Smooth muscle cell (in vitro differentiated cells): Measurements from ENCODE around the gene MCL1. TPM values are rescaled to one million over a fixed set of nuclear protein-coding genes. Genes with fewer than 3 reads are reported as not detected.
A peak's percentile ranks its signal among the peaks of the same experiment; 100 is the strongest.

Source experiments
- DNase-seq: peaks from one replicate; lab custom pipeline; 2025; ENCODE audit not compliant: unreplicated experiment; lab: John Stamatoyannopoulos, UW
- H2AFZ ChIP-seq: fragments of 200-600 bp; sonication (generic); 2 replicates; pipeline ENCODE4 v1.6.0; 2016; ENCODE audit warnings: antibody characterized with exemption, low read depth, mild to moderate bottlenecking
- H3F3A ChIP-seq: fragments of 200-600 bp; sonication (generic); 2 replicates; pipeline ENCODE4 v1.6.0; 2017; ENCODE audit warnings: antibody characterized with exemption, low read depth
- H3K27ac ChIP-seq: fragments of 200-600 bp; sonication (generic); 2 replicates; pipeline ENCODE4 v1.5.1; 2016; ENCODE audit warnings: low read depth, mild to moderate bottlenecking
- H3K27me3 ChIP-seq: fragments of 200-600 bp; sonication (generic); 2 replicates; pipeline ENCODE4 v1.6.1; 2016; ENCODE audit warnings: low read depth, mild to moderate bottlenecking
- H3K36me3 ChIP-seq: fragments of 200-600 bp; sonication (generic); 2 replicates; pipeline ENCODE4 v1.5.1; 2016; ENCODE audit warnings: low read depth
- H3K4me1 ChIP-seq: fragments of 200-600 bp; sonication (generic); 2 replicates; pipeline ENCODE4 v1.5.1; 2016; ENCODE audit warnings: low read depth
- H3K4me2 ChIP-seq: fragments of 200-600 bp; sonication (generic); 2 replicates; pipeline ENCODE4 v1.6.0; 2016; ENCODE audit warnings: mild to moderate bottlenecking
- H3K4me3 ChIP-seq: fragments of 200-600 bp; sonication (generic); 2 replicates; pipeline ENCODE4 v1.5.1; 2016; ENCODE audit warnings: mild to moderate bottlenecking
- H3K79me2 ChIP-seq: fragments of 200-600 bp; sonication (generic); 2 replicates; pipeline ENCODE4 v1.6.0; 2016; ENCODE audit warnings: low read depth, mild to moderate bottlenecking
- H3K9ac ChIP-seq: fragments of 200-600 bp; sonication (generic); 2 replicates; pipeline ENCODE4 v1.6.0; 2016; ENCODE audit warnings: low read depth
- H3K9me3 ChIP-seq: fragments of 200-600 bp; sonication (generic); replicated peaks from 2 replicates; pipeline ENCODE4 v1.5.1; 2016; ENCODE audit warnings: low read depth
- H4K20me1 ChIP-seq: fragments of 200-600 bp; sonication (generic); 2 replicates; pipeline ENCODE4 v1.6.0; 2016; ENCODE audit warnings: low read depth
- WGBS: methylation state at CpG from one replicate; pipeline ENCODE4 v1.1.7; 2016; ENCODE audit warnings: low lambda C conversion rate; 5-methylcytosine and 5-hydroxymethylcytosine counted together
- polyA plus RNA-seq: library from polyadenylated mRNA; unstranded; fragments of >200 nt; fragmentation: Nextera tagmentation; extraction: Ambion mirVana; gene quantifications from 2 replicates; pipeline ENCODE4 v1.2.1, GENCODE V29; 2016
- total RNA-seq: library from RNA; depleted of rRNA; stranded (reverse); fragments of >200 nt; gene quantifications from 2 replicates; pipeline ENCODE4 v1.2.3, GENCODE V29; 2014
- TF ChIP-seq, protein P1 (sequence below): fragments of 200-600 bp; sonication (generic); IDR thresholded peaks from 2 replicates; pipeline ENCODE4 v1.5.1; 2017; ENCODE audit warnings: borderline replicate concordance, mild to moderate bottlenecking, antibody characterized with exemption; ENCODE audit not compliant: insufficient read depth, poor library complexity, severe bottlenecking

The MCL1 gene
- total and polyA plus RNA-seq, 2 experiments from 2014 or later, result 224 to 519 TPM

- Histone ChIP-seq H3F3A (peaks cover 64% of the 10 kb centered on the region), H3K9ac (peak overlapping the region; percentile 47), H3K27ac (peak overlapping the region; percentile 96), H4K20me1 (peaks cover 62% of the 10 kb centered on the region), H3K9me3 (no peaks in the 10 kb centered on the region), H3K4me3 (peak overlapping the region; percentile 34), H3K79me2 (peaks cover 60% of the 10 kb centered on the region), H3K36me3 (peaks cover under 1% of the 10 kb centered on the region), H3K4me2 (peak overlapping the region; percentile 78), H3K27me3 (no peaks in the 10 kb centered on the region), H2AFZ (no peak overlapping the region), H3K4me1 (peaks cover 50% of the 10 kb centered on the region)
- TF ChIP-seq, protein P1, sequence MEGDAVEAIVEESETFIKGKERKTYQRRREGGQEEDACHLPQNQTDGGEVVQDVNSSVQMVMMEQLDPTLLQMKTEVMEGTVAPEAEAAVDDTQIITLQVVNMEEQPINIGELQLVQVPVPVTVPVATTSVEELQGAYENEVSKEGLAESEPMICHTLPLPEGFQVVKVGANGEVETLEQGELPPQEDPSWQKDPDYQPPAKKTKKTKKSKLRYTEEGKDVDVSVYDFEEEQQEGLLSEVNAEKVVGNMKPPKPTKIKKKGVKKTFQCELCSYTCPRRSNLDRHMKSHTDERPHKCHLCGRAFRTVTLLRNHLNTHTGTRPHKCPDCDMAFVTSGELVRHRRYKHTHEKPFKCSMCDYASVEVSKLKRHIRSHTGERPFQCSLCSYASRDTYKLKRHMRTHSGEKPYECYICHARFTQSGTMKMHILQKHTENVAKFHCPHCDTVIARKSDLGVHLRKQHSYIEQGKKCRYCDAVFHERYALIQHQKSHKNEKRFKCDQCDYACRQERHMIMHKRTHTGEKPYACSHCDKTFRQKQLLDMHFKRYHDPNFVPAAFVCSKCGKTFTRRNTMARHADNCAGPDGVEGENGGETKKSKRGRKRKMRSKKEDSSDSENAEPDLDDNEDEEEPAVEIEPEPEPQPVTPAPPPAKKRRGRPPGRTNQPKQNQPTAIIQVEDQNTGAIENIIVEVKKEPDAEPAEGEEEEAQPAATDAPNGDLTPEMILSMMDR, result no peak
- DNase-seq, result no peak
Observed at GRCh38 chr1:150568594-150568966, 10.8 kb downstream of the MCL1 start.

DNA sequence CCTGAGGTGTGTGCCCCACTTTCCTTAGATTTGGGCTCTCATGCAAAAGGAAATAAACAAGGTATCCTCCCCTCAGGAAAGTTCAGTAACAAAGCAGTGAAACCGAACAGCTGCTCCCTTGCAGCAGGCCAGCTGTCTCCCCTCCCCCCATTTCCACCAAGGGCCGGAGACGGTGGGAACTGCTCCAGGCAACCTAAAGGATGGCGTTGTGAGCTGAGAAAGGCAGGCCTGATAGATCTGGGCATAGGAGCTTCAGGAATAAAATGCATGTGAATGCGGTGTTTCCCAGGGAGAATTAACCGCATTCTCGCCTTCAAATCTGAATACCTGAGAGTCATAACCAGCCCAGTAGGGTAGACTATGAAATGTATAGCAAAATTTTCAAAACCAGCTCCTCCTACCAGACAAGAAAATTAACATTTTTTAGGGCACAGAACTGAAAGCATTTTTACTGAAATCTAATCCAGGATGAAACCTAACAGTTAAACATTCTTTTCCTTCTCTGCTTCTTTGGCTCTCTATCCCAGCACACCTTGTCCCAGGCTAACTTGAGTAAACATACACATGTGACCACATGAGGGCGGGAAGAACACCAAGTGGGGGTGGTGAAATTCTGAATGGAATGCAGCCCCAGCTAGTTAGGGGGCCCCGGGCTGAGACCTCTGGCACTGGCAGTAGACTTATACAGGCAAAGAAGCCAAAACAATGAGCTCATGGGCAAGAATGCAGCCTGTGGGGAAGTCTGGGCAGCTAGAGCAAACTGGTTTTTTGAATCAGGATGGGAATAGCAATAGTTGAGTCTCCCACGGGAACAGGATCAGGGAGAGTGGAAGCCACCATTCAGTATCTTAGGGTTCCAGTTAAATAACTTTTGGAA is 11.5 kb downstream of the MCL1 start:
- peak overlapping the region; percentile 96 for H3K27ac ChIP-seq
- no peak for DNase-seq
- no peaks in the 10 kb centered on the region for H3K27me3 ChIP-seq
- peaks cover 54% of the 10 kb centered on the region for H3K79me2 ChIP-seq
- peak overlapping the region; percentile 34 for H3K4me3 ChIP-seq
- peaks cover 56% of the 10 kb centered on the region for H4K20me1 ChIP-seq
- H3K9me3 ChIP-seq, result no peaks in the 10 kb centered on the region
- peak overlapping the region; percentile 64 for H3K9ac ChIP-seq
- H3K4me2 ChIP-seq, result peak overlapping the region; percentile 78
- TF ChIP-seq, protein P1, result no peak
- peaks cover 56% of the 10 kb centered on the region for H3K4me1 ChIP-seq
- no peaks in the 10 kb centered on the region for H3K36me3 ChIP-seq
- no peak overlapping the region for H2AFZ ChIP-seq
- peaks cover 63% of the 10 kb centered on the region for H3F3A ChIP-seq
- 2% methylated on average over 10 of the region's 10 CpGs for WGBS

GRCh38 chr1:150567341-150567716 is 12.1 kb downstream of the MCL1 start:
- TF ChIP-seq, protein P1, result no peak
- peak overlapping the region; percentile 96 for H3K27ac ChIP-seq
- H3K79me2 ChIP-seq, result peaks cover 47% of the 10 kb centered on the region
- H3K9me3 ChIP-seq, result no peaks in the 10 kb centered on the region
- no peaks in the 10 kb centered on the region for H3K27me3 ChIP-seq
- WGBS, result 35% methylated on average over 3 of the region's 3 CpGs
- H3K9ac ChIP-seq, result no peak overlapping the region
- no peak overlapping the region for H2AFZ ChIP-seq
- peaks cover 63% of the 10 kb centered on the region for H3K4me1 ChIP-seq
- peak overlapping the region; percentile 78 for H3K4me2 ChIP-seq
- no peaks in the 10 kb centered on the region for H3K36me3 ChIP-seq
- peak overlapping the region; percentile 34 for H3K4me3 ChIP-seq
- H4K20me1 ChIP-seq, result peaks cover 50% of the 10 kb centered on the region
- no peak for DNase-seq
- H3F3A ChIP-seq, result peaks cover 60% of the 10 kb centered on the region
